HG02840 (cell line): Measurements from ENCODE around the gene NCAM1.

Experiments
- ATAC-seq: cut with Tn5 transposase; IDR thresholded peaks from one replicate; pipeline ENCODE4 v1.9.1; 2021; ENCODE audit warnings: mild to moderate bottlenecking, moderate library complexity, moderate number of reproducible peaks; ENCODE audit not compliant: unreplicated experiment, low FRiP score

NCAM1 gene

DNA sequence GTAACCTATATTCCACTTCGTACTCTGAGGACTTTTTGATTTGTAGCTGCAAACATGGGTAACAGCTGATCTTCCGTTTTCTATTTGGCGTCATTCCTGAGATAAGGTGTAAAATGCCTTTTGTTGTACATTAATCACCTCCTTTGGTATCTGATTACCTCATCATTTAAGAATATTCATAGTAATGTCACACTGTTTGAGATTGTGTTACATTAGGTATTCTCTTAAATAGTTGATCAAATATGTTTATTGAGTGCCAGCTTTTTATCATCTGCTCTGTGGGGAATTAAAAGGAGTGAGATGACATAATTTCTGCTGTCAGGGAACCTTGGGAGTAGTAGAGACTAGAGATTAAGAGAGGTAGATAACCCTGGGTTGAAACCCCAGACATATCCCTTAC lies 5.9 kb downstream of the NCAM1 start:
- ATAC-seq = no peak

DNA sequence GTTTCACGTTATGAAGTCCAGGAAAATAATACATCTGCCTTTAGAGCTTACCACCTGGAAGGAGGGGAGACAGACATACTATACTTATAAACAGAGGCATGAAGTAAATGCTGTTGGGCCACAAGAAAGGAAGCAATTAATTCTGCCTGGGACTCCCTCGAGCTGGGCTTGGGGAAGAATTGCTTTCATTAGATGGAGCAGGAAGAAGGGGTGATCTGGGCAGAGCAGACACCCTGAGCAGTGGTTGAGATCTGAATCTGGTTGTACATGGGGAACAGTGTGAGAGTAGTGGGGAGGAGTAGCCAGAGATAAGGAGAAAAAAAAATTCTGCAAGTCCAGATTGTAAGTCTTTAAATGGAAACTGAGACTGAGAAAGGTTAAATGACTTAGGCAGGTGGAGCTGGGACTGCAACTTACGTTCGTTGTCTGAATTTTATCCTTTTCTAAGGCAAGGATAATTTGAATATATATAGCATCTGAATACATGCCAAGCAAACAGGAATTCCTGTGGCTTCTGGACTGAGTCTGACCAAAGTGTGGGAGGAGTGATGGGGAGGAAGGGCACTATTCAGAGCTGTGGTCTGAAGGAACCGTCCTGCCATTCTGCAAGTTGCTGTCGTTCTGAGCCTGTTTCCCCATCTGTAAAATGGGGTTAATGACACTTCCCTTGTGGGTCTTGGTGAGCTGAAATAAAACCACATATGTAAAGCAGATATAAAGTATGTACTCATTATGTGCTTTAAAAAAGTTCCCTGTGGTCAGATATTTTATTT lies 7.9 kb downstream of the NCAM1 start:
- ATAC-seq = no peak

DNA sequence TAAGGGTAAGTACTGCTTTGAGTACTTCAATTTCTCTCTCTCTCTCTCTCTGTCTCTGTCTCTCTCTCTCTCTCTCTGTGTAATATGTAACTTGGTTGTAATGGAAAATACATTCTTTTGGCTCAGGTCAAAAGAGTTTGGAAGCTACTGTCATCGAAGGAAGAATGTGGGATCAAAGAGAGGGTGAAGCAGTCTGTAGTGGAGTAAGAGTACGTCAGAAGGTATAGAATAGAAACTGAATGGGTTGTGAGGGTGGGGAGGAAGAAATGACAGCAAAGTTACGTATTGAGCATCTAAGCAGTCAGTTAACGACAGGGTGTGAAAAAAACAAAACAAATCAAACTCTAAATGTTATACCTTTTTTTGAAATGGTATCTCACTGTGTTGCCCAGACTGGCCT lies 10.0 kb downstream of the NCAM1 start:
- no peak for ATAC-seq

DNA sequence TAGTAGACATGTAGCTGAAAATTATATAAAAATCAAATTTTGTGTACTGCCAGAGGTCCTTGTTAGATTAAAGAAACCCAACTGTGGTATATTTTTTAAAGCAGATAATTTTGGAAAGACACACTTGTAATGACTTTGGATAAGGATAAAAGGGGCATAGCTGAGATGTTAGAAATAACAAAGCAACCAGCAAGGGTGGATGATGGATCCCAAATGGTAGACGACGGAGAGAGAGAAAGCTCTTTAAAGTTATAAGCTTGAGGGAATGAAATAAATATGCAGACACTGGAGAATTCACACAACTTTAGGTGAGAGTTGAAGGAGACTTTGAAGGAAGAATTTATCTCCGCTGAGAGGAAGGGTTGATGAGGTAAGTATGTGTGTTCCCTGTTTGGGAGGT lies 10.6 kb downstream of the NCAM1 start:
- no peak for ATAC-seq

DNA sequence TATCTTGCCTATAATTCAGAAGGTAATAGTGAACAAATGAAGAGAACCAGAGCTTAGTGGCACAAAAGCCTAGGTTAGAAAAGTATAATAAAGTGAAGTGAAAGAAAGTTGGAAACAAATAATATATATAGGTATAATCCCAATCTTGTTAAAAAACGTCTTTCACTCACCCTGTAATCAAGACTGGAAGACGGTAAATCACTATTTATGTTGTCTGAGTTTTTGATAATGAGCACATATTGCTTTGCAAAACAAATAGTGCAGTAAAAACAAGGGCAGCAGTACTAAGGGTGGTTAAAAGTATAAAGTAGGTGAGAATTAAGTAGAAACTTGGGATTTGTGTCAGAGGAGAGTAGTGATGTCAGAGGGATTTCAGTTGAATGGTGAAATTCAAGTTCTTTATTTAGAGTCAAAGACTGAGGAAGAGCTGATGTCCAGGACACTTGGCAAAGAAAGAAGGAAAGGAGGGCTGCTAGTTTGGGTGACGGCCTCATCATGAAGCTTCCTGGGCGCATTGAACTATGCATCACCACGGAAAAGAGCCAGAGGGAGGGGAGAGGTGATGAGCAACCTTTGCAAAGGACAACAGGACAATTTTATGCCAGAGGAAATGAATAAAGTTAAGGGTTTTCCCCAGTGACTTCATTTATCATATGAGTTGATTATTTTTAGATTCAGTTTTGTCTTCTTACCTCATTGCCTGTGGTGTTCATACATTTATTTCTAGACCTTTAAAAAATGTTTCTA lies 11.4 kb downstream of the NCAM1 start:
- no peak for ATAC-seq

DNA sequence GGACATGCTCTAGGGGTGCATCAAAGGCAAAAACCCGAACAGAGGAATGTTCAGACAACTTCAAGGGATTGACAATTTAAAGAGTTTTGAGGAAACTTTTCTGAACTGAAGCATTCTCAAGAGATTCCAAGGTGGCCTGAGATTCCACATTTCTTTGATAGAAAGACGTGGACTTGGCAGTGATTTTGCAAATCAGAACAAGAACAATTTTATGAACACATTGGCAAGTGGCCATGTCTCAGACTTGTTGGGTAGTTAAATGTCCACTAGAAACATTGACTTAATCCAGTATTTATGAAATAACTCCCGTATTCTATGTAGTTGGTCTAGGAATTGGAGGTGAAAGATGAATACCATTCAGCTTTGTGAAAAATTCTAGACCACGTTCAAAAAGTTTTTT lies 13.8 kb downstream of the NCAM1 start:
- no peak for ATAC-seq

DNA sequence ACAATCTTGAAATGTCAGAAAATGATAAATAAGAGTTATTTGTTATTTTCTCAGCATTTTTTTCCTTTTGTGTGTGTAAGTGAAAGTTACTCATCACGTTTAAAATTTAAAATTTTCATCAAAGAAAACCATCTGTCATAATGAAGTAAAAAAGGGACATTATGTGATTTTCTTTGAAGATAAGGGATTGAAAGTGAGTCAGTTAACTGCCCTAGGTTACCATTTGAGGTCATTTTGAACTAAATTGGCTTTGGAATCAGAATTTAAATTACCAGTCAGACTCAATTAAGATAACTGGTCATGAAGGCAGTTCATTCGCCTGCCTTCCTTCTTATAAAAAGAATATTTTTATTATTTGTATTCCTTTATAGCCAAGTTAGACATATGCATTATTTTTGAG lies 14.3 kb downstream of the NCAM1 start:
- ATAC-seq = no peak

DNA sequence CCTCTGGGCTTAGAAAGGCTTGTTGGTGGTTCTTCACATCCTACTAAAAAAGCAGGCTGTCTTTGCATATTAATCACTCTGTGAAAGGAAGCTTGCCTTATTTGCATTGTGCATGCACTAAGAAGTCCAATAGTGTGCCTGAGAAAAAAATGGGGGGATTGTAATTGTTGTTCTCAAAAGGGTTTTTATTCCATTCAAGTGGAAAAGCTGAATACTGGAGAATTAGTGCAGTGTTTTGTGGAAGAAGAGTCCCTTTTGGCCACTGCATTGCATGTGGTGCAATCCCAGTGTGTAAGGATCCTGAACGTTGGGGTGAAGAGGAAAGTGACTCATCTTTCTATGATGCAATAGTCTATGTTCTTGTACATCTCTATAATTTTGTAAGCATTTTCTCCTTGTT lies 16.5 kb downstream of the NCAM1 start:
- ATAC-seq = no peak

DNA sequence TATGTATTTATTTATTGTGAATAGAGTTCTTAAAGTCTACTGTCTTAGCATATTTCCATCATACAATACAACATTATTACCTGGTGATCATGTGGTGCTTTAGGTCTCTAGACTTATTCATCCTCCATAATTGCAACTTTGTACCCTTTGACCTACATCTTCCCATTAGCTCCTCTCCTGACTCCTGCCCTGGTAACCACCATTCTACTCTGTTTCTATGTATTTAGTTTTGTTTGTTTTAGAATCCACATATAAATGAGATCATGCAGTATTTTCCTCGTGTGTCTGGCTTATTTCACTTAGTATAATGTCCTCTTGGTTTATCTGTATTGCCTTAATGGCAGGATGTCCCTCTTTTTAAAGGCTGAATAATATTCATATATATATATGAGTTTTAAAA lies 22.7 kb downstream of the NCAM1 start:
- no peak for ATAC-seq

DNA sequence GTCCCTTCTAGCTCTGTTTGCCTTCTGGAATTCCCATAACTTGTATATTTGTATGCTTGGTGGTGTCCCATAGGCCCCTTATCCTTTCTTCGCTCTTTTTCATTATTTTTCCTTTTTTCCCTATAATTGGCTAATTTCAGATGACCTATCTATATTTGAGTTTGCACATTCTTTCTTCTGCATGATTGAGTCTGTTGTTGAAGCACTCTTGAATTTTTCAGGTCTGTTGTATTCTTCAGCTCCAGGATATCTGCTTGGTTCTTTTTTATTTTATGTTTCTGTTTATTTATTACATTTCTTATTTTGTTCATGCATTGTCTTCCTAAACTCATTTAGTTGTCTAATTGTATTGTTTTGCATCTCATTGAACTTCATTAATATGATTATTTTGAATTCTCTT lies 28.0 kb downstream of the NCAM1 start:
- no peak for ATAC-seq

DNA sequence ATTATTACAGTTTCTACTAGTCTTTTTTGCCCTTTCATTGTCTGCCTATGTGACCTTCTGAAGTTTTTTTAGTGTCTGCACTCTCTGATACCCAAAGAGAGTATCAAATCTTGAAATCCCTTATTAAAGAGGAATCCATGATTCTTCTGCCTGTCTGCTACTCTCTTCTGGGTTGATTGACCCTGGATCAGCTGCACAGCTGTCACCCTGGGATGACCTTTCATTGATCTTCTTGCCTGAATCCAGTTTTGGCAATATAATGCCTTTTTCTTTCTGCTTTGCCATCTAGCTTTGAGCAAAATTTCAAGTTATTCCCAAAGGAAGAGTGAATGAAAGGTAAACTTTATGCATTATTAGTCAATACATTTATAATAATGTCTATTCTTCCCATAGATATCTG lies 32.6 kb downstream of the NCAM1 start:
- ATAC-seq = no peak

DNA sequence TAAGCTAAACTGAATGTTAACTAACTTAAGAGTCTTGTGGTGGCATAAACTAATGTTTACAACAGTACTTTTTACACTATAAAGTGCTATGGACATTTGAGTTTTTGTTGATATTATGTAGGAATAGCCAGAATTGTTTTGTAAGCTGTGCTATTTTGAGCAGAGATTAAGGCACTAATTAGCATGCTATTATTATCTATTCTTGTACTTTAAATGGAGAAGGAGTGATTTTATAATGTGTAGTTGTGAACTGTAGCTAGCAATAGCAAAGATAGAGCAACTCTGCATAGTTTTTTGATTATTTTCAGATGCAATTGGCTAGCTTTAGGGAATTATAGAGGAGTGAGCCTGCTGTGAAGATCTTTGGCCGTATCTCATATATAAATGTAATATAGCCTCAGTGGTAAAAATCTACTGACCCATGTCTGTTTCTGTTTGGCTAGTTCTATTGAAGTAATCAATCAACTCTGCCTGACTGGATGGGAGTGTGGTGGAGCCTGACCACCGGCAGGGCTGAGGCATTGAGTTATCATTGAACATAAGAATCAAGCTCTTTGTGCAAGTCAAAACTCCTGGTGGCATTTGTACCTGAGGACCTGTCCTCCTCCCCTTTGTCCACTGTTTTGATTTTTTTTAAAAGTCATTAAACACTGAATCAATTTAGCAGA lies 34.3 kb downstream of the NCAM1 start:
- no peak for ATAC-seq

DNA sequence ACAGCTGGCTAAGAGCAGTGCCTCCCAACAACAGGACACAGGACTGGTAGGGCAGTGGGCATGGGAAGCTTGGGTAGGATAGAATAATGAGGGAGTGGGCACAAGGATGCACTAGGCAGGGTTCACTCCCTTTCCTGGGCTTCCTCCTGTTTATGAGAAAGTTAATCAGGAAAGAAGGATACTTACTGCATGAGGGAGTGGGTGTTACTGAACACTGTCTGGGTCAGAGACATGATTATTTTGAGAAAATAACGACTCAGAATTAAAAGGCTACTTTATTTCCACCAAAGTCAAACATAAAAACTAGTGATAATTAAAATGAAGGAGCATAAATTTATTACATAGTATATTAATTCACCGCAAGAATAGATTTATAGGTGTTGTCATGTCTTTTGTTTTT lies 35.8 kb downstream of the NCAM1 start:
- no peak for ATAC-seq

DNA sequence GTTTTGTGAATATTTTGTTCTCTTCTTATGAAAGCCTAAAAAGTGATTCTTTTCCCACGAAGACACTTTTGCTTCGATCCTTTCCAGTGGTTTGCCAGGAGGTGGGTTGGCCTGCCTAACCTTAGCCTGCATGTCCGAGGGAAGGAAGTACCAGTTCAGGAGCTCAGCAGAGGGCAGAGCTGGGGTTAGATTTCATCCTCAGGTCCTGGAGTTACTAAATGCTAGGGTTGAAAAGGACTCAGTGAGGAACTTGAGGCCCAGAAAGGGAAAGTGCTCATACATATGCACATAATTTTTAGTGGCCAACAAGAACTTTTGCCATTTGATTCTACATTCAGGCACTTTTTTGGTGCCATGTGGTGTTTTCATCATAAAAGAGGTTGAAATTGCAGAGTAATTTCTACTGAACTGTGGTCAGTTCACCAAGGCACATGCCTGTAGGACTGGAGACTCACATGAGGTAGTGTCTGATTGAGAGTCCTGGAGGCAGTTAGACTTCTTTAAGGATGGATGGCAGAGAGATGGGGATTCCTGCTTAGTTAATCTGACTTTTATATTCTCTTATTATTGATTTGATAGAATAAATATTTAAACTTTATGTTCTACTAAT lies 36.7 kb downstream of the NCAM1 start:
- ATAC-seq = no peak

DNA sequence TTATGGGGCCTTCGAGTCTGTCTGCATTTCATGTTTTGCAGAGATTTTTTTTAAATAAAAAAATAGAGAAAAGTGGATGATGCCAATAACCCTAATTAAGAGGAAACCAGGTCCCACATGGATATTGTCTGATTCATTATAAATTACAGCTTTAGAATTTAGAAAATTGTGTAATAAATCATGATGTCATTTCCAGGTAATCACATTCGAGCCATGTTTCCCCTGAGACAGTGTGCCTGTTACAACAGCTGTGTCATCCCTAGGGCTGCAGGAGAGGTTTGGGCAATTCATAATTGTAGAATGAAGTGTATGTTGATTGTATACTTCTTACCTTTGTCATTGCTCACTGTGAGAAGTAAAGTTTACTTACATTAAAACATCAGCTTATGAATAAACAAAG lies 38.3 kb downstream of the NCAM1 start:
- ATAC-seq = no peak

DNA sequence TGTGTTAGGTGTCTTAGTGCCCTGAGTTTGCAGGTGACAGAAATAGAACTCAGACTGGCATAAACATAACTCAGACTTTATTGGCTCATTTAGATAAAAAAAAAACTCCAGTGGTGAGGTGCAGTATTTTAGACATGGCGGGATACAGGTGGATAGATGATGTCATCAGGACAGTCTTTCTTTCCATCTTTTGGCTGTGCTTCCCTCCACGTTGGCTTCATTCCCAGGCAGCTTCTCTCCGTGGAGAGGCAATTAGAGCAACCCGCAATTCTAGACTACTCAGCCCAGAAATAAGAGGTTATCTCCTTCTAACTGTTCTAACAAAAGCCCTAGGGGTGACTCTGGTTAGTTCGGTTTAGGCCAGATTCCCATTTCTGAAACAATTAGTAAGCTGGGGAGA lies 40.5 kb downstream of the NCAM1 start:
- ATAC-seq = no peak

DNA sequence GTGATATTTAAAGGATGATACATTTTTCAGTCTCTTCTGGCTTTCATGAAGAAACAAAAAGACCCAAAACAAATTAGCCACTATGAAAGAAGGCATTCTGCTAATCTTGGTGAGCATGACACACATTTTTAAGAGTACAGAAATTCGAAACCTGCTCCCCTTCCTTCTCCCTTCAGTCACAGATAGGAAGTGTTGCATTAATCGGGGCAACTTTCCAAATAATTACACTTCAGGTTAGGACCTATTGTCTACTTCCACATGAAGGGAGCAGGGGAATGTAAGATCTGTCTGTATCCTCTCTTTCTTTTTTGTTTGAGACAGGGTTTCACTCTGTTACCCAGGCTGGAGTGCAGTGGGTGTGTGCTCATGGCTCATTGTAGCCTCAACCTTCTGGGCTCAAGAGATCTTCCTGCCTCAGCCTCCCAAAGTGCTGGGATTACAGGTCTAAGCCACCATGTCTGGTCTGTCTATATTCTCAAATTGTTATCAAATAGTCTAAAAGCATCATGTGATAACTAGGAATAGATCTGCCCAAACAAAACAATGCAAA lies 45.8 kb downstream of the NCAM1 start:
- no peak for ATAC-seq

DNA sequence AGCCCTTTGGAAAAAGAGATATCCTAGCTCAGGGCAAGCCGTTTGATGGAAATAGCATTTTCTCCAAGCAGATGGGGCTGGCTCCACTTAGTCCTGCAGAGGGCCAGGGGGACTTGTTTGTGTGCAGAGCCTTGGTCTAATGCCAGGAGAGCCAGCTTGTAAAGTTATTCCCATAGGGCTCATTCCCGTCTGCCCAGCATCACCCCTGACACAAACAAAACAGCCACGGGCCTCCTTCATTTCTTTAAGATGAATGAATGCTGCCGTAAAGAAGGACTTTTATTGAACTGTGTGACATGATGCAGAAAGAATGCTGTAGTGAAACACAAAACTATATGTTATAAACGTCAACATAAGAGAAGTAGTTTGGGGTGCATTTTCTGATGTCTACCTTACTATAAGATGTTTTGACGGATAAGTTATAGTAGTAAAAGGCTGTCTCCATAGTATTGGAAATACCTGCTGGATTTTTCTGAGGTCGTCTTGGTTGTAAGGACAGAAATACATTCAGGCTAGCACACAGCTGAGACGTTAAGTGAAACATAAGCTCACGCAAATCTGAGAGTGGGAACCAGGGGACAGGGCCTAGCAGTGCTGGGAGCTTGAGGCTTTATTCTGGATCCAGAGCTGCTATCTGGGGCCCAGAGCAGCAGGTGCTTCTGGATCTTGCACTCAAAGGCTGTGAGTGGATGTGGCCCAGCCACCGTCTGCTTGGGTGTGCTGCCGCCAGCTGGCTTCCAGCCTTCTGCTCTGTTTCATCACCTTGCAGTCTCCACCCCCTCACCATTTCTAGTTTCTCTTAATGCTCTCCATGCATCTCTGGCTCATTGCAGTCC lies 53.3 kb downstream of the NCAM1 start:
- no peak for ATAC-seq

DNA sequence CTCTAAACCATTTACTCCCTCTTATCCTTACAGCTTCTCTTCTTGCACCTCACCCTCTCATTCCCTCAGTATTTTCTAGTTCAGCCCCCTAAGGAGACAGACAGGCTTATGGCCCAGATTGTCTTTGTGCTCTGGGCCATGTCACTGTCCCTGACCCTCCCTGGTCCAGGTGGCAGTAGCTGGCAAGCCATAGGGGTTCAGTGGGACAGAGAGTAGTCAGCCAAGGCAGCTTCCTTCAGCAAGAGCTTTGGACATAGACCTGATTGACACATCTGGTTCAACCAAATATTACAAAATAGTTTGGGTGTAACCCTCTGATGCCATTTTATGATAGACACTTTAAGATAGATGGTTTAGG lies 53.9 kb downstream of the NCAM1 start:
- no peak for ATAC-seq

DNA sequence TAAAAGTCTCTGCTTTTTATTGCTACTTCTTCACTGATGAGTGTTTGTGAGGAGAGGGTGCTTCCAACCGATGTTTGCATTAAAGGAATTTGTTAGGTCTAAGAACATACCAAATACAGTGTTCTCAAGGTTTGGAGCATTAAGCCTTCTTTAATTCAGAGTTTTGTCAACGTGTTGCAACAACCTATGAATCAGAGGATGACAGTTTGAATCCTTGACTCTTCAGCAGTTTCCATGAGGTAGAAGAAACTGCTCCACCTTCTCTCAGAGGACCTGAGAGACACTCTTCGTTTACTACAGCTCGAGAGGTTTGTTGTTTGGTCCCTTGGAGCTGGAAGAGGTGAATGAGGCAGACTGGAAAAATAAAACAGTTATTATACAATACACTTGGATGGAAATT lies 55.7 kb downstream of the NCAM1 start:
- ATAC-seq = no peak
